DMS53 treated with DMSO at 0.1 percent for 48 hours (cell line): Measurements from ENCODE around the gene COMMD9.
"Not testable (repeated sequence)": the region's sequence is repeated elsewhere in the genome, so short reads cannot be mapped to it uniquely, and the experiment has no call there.

Source experiments
- DNase-seq: peaks from one replicate; lab custom pipeline; 2025; ENCODE audit not compliant: unreplicated experiment; lab: John Stamatoyannopoulos, UW

COMMD9 gene

GRCh38 chr11:36289226-36289852 is at the start of gene COMMD9:
COMMD9 (minus strand) TSS chr11:36289424; CDS start chr11:36289412, 12 bp downstream.
- DNase-seq: peak; percentile 83

DNA sequence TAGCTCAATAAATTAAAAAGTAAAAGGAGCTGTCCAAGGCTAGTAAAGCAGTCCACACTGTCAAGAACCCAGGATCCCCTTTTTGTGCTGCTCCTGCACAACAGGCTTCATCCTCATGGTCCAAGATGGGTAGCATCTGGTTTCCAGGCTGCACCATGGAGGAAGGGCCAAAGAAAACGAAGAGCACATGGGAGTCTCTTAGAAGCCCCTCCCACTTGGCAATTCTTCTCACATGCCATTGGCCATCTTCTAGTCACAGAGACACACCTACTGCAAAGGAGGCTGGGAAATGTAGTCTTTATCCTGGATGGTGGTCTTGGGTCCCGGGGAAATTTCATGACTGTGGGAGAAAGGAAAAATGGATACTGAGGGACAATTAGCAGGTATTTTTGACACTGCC is 44.7 kb upstream of the COMMD9 start:
- no peak for DNase-seq

GRCh38 chr11:36333468-36333867 is 44.2 kb upstream of the COMMD9 start:
- no peak for DNase-seq

- DNase-seq: no peak
Observed at GRCh38 chr11:36330411-36330810, 41.2 kb upstream of the COMMD9 start.

DNA sequence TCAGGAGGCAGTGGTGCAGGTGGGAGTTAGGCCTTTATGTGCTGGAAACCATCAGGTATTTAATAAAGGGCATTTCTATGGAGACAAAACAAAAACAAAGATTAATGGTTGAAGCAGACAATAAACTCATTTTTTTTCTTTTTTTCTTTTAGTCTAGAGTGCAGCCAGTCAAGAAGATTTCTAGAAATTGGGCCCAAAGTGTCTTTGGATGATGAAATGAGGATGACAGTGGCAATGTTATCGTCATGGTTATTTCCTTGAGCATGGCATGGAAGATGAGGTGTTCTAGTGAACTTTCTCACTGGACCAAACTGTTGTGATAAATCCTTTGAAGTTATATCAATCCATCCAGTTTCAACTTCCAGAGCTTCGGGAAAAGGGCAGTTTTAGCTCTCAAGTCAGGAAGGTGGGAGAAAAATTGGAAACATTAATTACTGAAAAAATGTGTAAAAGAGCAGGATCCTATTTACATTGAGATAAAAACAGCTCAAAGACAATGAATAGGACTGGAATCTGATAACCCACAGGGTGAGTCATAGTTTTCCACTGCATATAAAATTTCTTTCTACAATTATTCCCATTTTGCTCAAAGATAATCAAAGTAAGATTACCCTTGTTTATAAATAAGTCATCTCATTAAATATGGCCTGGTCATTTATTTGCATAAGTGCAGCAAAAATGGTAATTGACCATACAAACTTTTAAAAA is 39.9 kb upstream of the COMMD9 start:
- no peak for DNase-seq

DNA sequence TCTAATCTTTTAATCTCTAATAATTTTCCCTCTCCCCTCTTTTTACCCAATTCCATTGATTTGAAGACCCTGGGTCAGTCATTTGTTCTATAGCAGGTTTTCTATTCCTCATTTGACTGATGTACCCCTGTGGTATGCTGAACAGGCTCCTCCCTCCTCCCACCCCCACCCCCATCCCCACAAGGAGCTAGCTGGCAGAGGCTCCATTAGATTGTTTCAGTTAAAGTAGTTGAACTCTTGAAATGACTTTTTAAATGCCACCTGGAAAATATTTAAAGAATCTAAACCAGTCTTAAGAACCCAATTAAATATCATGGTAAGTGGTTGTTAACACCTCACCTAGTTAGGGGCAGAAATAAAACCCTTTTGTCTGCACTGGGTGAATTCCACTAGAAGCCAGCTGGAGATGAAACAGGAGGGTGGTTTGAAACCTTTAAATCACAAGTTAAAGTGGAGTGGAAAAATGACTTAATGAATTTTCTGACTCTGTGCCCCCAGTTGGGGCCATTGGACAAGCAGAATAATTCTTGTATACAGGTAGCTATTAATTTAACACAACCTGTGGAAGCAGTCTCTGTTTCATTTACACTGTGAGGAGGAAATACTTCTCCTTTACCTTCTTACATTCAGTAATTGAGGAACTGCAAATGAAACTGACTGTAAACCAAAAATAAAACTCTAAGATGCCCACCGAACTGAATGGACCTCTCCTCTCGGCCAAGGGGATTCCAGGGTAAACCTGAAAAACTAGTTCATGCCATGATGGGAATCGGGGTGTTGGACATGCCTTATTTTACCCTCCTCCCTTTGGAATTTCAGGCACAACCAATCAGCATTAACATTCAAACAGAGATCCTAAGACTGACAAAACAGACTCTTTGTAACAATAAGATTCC is 37.5 kb upstream of the COMMD9 start:
- no peak for DNase-seq

DNA sequence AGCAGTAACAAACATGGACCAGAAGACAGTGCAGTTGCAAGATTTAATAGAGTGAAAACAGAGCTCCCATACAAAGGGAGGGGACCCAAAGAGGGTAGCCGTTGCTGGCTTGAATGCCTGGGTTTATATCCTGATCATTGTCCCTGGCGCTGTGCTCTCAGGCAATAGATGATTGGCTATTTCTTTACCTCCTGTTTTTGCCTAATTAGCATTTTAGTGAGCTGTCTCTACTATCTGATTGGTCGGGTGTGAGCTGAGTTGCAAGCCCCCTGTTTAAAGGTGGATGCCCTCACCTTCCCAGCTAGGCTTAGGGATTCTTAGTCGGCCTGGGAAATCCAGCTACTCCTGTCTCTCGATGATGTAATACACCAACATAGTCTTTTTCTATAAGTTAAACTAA is 36.2 kb upstream of the COMMD9 start:
- not testable (repeated sequence) for DNase-seq

GRCh38 chr11:36324956-36325355 is 35.7 kb upstream of the COMMD9 start:
- DNase-seq: not testable (repeated sequence)

GRCh38 chr11:36317992-36318391 is 28.8 kb upstream of the COMMD9 start:
- peak; percentile 16 for DNase-seq

- no peak for DNase-seq
Observed at GRCh38 chr11:36316049-36316448, 26.8 kb upstream of the COMMD9 start.

DNA sequence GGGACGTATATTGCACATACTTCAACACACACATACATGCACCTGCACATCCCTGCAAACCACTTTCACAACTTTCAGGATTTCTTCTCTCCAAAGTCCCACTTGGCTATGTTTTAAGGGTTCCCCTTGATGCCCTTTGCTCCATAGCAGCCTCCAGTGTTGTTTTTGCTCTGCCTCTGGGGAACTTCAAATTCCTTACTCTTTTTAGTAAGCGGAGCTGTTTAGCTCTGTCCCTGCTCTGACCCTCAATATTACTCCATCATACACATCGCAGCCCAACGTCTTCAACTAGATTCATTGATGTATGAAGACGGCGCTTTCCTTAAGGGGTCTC is 25.2 kb upstream of the COMMD9 start:
- DNase-seq: no peak

DNA sequence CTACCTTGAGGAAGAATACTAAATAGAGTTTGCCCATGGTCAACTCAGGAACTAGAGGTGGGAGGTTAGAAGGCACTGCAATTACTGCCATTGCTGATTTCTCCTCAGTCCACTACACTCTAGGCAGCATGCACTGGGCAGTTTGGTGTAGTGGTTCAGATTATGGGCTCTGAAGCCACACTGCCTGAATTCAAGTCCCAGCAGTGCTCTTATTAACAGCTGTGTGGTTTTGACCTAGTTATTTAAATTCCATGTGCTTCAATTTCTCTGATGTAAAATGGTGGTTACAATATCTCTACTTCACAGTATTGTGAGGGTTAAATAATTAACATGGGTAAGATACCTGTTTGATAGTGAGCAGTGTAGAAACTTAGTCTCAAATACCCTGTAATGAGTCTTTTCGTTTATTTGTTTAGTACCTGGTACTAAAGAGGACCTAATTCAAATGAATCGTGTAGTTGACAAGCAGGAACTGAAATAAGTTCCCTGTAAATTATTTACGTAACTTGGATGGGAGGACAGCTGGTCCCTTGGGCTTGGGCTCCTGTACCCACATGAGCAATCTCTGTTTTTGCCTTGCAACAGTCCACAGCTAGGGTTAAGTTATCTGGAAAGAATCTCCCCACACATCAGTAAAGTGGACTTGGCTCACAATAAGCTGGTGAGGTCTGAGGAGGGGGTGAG is 24.7 kb upstream of the COMMD9 start:
- DNase-seq: no peak

DNA sequence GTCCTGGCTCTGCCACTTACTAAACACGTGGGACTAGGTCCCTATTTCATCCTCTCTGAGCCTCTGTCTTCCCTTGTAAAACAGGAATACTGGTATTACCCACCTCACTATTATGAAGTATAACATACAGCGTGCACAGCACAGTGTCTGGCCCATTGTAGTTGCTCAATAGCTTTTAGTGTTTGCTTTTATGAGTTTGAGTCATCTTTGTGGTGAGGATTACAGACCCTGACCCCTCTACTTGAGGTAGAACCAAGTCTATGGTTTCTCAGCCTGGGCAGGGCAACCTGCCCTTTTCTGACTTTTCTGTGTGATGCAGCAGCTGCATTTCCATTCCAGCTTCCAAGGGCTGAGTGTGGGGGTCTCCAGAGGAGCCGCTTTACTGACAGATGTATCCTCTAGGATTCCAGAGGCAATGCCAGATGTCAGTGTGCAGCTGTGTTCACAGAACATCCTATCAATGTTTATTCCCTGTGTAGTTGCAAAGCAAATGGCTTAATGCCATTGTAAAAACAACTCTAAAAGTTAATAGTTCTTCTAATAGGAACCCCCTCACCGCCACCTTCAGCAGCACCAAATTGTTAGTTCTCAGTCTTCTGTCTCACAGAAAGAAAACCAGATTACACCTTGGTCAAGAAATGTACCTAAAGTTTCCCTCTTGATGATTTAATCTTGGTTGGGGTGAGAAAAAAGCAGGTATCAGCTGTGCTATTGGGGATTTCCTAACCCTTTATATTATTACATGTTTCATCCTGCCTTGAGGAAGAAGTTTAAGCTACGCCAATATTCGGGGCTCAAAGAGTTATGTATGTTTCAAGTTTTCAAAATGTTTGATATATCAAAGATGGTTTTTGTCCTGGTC is 23.6 kb upstream of the COMMD9 start:
- DNase-seq: no peak

DNA sequence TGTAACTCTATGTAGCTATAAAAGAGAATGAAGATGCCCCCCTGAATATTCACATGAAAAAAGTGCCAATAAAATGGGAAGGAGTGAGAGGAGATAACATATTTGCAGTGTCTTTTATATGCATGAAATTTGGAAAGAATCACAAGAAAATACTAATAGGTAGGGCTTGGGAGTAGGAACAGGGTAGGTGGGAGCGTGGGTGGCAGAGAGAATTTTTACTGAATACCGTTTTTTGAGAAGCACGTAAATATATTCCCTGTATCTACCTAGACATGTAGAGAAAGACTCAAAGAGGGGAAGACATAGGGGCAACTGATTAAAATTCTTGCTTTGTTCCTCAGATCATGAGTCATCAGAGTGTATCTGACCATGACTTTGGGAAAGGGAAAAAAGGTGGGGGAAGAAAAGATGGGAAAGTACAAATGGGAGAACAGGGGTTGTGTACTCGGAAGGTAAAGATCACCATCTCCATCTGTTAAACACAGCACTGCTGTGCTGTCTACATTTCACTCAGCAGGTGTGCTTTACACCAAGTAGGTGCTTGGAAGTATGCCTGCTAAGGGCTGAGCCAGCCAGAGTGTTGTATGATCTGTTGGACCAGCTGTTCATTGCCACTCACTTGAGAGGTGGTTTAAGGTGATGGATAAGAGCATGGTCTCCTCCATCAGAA is 22.8 kb upstream of the COMMD9 start:
- peak; percentile 34 for DNase-seq

- no peak for DNase-seq
Observed at GRCh38 chr11:36309779-36310178, 20.6 kb upstream of the COMMD9 start.

DNA sequence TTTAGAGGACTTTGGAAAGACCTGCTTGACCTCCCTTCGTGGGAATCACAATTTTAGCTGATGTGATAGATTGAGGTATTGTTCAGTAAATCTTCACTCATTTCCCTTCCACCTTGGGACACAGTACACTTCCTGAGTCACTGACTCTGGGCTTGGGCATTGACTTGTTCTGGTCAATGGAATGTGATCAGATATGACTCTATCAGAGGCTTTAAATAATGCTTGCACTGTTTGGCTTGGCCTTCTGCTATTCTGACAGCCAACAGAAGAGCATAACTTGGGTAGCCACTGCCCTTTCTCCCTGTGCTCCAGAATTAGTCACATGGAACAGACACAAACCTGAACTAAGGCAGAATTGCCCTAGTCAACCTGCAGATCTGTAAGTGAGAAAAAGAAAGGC is 19.4 kb upstream of the COMMD9 start:
- no peak for DNase-seq

DNA sequence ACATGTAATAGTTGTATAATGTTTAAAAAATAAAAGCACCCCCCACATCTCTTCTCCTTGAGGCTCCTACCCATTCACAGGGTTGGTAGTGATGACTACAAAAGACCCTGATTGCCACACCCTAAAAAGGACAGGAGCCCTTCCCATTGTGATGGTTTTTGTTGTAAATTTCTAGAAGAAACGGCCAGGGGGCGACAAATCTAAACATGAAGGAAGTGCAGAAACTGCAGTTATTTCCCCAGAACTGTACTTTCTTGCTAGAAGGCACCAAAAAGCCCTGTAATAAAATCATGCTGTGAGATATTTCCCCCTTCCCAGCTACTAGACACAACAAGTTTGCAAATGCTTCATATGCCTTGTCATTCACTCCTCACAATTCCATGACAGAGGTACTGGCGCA is 17.7 kb upstream of the COMMD9 start:
- no peak for DNase-seq

DNA sequence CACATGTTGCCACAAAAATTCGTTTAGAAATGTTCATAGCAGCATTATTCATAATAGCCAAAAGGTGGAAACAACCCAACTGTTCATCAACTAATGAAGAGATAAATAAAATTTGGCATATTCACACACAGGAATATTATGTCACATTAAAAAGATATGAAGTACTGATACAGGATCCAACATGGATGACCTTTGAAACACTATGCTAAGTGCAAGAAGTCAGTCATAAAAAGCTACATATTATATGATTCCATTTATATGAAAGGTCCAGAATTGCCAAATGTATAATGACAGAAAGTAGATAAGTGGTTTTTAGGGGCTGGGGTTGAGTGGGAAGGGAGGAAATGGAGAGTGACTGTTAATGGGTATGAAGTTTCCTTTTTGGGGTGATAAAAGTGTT is 15.8 kb upstream of the COMMD9 start:
- no peak for DNase-seq

DNA sequence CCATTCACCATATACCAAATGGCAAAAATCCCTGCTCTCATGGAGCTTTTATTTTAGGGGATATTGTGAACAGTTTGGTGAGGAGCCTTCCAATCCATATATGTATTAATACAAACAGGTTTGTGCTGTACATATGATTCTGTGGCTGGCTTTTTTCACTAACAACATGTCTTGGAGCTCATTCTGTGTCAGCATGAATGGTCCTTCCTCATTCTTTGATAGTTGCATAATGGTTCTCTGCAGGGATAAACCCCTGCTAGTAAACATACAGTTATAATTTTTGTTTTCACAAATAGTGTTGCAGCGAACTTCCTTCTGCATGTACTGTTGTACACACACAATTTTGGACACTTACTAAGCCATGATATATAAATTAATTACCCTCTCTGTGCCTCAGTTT is 15.1 kb upstream of the COMMD9 start:
- DNase-seq: no peak

GRCh38 chr11:36300650-36301049 is 11.4 kb upstream of the COMMD9 start:
- no peak for DNase-seq
